ENCODE data around the gene ADNP2.

Gene ADNP2

GRCh38 chr18:80170395-80171053, 61.5 kb downstream of the ADNP2 start:
- DNase-seq (ENCODE audit: low read depth), result no peak

GRCh38 chr18:80171054-80171872, 62.2 kb downstream of the ADNP2 start:
- DNase-seq (ENCODE audit: low read depth), result no peak

GRCh38 chr18:80172056-80172455, 63.0 kb downstream of the ADNP2 start:
- DNase-seq (ENCODE audit: low read depth), result no peak

- no peak for DNase-seq (ENCODE audit: low read depth)
Observed at GRCh38 chr18:80173060-80173459, 64.0 kb downstream of the ADNP2 start.

GRCh38 chr18:80175451-80176204, 66.6 kb downstream of the ADNP2 start:
- DNase-seq (ENCODE audit: low read depth), result peak; percentile 22

- DNase-seq (ENCODE audit: low read depth), result no peak
Observed at GRCh38 chr18:80176334-80177073, 67.4 kb downstream of the ADNP2 start.

- no peak for DNase-seq (ENCODE audit: low read depth)
Observed at GRCh38 chr18:80177128-80177527, 68.1 kb downstream of the ADNP2 start.

- no peak for DNase-seq (ENCODE audit: low read depth)
Observed at GRCh38 chr18:80178935-80179818, 70.1 kb downstream of the ADNP2 start.

GRCh38 chr18:80179857-80180558, 70.9 kb downstream of the ADNP2 start:
- no peak for DNase-seq (ENCODE audit: low read depth)

GRCh38 chr18:80180778-80181564, 71.9 kb downstream of the ADNP2 start:
- no peak for DNase-seq (ENCODE audit: low read depth)

GRCh38 chr18:80181642-80182461, 72.8 kb downstream of the ADNP2 start:
- DNase-seq (ENCODE audit: low read depth), result no peak

GRCh38 chr18:80182855-80183254, 73.8 kb downstream of the ADNP2 start:
- no peak for DNase-seq (ENCODE audit: low read depth)

- DNase-seq (ENCODE audit: low read depth), result no peak
Observed at GRCh38 chr18:80183273-80184050, 74.4 kb downstream of the ADNP2 start.

GRCh38 chr18:80184243-80184772, 75.2 kb downstream of the ADNP2 start:
- DNase-seq (ENCODE audit: low read depth), result no peak

- no peak for DNase-seq (ENCODE audit: low read depth)
Observed at GRCh38 chr18:80185545-80185944, 76.5 kb downstream of the ADNP2 start.

- no peak for DNase-seq (ENCODE audit: low read depth)
Observed at GRCh38 chr18:80187956-80188642, 79.0 kb downstream of the ADNP2 start.
